IPS DF 4.7 (cell line): ENCODE data around the gene IMPACT.

ENCODE experiments used
- DNase-seq: peaks from one replicate; pipeline ENCODE4 v3.0.0-alpha.2; 2013; ENCODE audit warnings: low spot score; ENCODE audit errors: extremely low read depth

IMPACT gene

DNA sequence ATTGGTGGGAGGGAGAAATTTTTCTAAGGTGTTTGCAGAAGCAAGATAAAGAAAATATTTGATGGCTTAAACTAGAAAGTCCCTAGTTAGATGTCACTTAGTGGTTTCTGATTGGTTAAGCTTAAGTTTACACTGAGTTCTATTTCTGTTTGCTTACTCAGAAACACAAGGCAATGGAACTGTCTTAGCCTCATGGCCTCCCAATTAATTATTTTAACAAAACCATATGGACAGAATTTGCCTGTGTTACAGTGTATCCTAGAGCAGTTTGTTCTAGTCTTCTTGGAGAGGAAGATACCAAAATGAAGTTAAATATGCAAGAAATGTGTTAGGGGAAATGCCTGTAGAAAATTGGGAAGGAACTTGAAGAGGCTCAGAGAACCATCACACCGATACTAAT is 4.6 kb upstream of the IMPACT start:
- DNase-seq = no peak

DNA sequence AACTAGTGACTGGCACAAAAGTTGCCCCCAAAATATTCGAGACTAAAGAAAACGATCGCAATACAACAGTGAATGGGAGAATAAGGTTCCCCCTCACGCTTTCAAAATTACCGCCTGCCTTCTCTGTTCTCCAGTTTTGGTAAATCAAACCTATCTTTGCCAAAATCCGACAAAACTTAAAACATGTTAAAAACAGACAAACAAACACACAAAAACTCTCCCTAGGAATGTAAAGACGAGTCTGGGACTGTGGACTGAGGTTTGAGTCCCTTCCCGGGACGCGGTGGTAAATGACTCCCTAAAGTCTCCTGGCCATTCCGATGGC is 435 bp upstream of the IMPACT start:
- DNase-seq = no peak

GRCh38 chr18:24427484-24427883 is 1.0 kb downstream of the IMPACT start:
- no peak for DNase-seq

- no peak for DNase-seq
Measured at GRCh38 chr18:24428709-24429108, 2.2 kb downstream of the IMPACT start.

- no peak for DNase-seq
Measured at GRCh38 chr18:24429188-24429587, 2.7 kb downstream of the IMPACT start.

DNA sequence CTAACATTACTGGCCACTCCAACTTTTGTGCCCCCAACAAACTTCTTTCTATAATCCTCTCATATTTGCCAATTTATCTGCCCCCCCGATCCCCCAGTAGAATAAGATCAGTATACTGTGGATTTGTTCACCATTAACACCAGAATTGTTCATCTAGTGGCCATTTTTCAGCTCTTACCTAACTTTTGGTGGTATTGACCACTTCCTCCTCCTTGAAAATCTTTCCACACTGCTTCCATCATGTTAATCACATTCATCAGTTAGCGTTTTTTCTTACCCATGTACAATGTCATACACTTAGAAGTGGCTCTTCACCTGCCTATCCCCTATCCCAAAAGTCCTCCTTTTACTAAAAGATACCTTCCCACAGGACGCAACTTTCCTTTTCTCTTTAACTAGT is 6.1 kb downstream of the IMPACT start:
- no peak for DNase-seq

- no peak for DNase-seq
Measured at GRCh38 chr18:24436939-24437338, 10.5 kb downstream of the IMPACT start.

DNA sequence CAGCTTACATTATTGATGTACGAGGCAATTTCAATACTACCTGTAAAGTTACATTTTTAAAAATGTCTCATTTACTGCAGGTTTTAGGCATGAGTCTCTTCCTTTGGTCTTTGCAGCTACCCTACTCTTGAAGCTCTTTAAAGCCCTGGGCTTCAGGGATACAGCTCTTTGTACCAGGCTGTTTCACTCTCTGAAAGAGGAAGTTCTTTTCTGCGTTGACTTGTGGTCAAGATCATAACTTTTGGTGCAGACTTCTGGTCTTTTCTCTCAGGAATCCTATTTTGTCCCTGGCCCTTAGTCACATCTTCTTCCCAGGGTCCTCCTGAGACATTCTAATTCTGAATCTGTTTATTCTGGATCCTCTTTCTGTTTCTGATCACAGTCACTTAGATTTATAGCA is 17.4 kb downstream of the IMPACT start:
- no peak for DNase-seq

- no peak for DNase-seq
Measured at GRCh38 chr18:24446453-24446852, 20.0 kb downstream of the IMPACT start.

DNA sequence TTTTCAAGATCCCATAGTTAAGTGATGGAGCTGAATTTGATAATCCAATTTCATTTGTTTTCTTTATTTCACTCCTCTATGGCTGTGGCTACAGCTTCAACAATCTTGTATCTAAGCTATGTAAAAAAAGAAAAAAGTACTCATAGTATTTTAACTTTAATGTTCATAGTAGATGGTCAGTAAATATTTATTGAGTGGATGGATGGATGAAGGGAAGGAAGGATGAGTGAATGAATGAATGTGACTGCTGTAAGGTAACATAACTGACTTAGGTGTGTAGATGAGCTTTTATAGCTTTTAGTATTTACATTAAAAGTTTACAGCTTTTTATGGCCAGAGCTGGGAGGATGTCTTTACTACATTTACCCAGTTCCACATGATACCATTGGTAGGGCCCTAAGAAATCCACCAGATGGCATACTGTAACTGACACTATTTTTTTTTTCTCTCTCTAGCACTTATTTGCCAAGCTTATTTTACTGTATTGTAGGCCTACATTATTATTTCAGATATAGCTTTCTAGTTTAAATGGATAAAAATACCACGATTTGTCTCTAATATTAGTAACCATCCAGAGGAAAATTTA is 20.6 kb downstream of the IMPACT start:
- DNase-seq = no peak

GRCh38 chr18:24447961-24448360 is 21.5 kb downstream of the IMPACT start:
- DNase-seq = no peak

DNA sequence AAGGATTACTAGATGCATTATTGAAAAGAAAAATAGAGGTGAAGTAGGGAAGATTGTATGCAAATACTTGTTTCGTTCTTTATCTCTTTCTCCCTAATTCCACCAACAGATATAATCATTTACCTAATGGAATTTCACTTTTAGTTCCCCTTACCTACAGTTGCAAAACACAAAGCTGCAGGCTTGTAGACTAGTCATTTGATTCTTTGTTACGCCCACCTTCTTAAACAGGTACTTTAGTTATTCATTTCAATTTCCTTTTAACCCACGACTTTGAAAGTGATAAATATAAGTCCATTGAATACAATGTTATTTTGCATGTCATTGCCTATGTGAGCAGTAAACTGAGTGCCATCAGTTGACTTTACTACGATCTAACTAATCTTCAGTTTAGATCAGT is 30.1 kb downstream of the IMPACT start:
- no peak for DNase-seq

GRCh38 chr18:24459772-24460171 is 33.3 kb downstream of the IMPACT start:
- DNase-seq = no peak

GRCh38 chr18:24460388-24460787 is 33.9 kb downstream of the IMPACT start, which contains the start of gene HRH4:
Gene HRH4 (plus strand): TSS chr18:24460637. CDS start chr18:24460729, 92 bp downstream.
- DNase-seq = no peak

GRCh38 chr18:24461996-24462395 is 35.5 kb downstream of the IMPACT start:
- no peak for DNase-seq

GRCh38 chr18:24462838-24463775 is 36.6 kb downstream of the IMPACT start:
- no peak for DNase-seq

DNA sequence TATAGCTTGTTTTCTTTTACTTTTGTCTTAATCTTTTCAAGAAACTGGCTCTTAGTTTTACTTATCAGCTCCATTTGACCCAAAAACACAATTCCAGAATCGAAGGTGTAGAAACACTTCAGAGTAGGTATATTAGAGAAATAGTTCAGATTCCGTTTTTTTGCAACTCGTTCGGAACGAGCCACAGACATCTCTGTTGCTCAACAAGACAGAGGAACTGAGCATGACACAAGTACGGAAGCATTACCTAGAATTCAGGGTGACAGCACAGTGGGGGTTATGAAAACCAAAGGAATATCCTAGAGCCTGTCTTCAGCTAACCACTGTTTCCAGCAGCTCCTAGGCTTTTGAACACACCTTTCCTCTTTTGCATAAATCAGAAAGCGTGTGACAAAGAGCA is 39.0 kb downstream of the IMPACT start:
- DNase-seq = no peak

- no peak for DNase-seq
Measured at GRCh38 chr18:24466771-24467170, 40.3 kb downstream of the IMPACT start.

- no peak for DNase-seq
Measured at GRCh38 chr18:24470022-24470618, 43.6 kb downstream of the IMPACT start.

DNA sequence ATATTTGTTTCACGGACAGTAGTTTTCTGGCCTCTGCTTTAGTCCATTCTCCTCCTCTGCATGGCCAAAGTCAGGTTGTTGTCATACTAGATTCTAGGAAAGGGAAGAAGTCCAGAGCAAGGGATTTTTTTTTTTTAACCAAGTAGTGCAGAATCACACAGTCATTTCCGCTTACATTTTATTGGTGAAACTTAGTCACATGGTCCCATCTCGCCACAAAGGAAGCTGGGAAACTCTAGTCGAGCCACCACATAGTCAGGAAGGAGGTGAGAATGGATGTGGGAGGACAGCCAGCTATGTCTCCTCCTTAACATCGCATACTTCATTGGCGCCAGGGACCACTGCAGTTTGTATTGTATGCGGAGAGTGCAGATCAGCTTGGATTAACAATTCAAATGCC is 44.3 kb downstream of the IMPACT start:
- DNase-seq = no peak

- DNase-seq = no peak
Measured at GRCh38 chr18:24472591-24472990, 46.1 kb downstream of the IMPACT start.

GRCh38 chr18:24474406-24474805 is 47.9 kb downstream of the IMPACT start:
- DNase-seq = no peak
